ENCODE measurements around the gene SLX9.

- TF ChIP-seq CTCF (IDR thresholded peaks at IDR 0.05), result no peak
- no peak for TF ChIP-seq EZH2 (IDR thresholded peaks at IDR 0.05; ENCODE audit: borderline replicate concordance, insufficient read depth, low read depth, low read length, poor library complexity, severe bottlenecking)
These were observed 64.8 kb downstream of the SLX9 start for GRCh38 chr21:45004481-45005247.
